OCI-LY1 (cell line): ENCODE data around the gene WDPCP.

Experiments
- EZH2 ChIP-seq: fragments of 200-600 bp; sonication (generic), shearing (Covaris generic); IDR thresholded peaks from 2 replicates; pipeline ENCODE4 v1.8.0; 2017; ENCODE audit warnings: borderline replicate concordance, mixed run types, mild to moderate bottlenecking, antibody characterized with exemption, low read length, moderate library complexity, mixed read lengths
- TF ChIP-seq, protein P1 (sequence below): fragments of 200-600 bp; sonication (generic), shearing (Covaris generic); IDR thresholded peaks from 2 replicates; pipeline ENCODE4 v1.5.1; 2017; ENCODE audit warnings: mild to moderate bottlenecking, antibody characterized with exemption, low read length, moderate library complexity, mixed read lengths

DNA sequence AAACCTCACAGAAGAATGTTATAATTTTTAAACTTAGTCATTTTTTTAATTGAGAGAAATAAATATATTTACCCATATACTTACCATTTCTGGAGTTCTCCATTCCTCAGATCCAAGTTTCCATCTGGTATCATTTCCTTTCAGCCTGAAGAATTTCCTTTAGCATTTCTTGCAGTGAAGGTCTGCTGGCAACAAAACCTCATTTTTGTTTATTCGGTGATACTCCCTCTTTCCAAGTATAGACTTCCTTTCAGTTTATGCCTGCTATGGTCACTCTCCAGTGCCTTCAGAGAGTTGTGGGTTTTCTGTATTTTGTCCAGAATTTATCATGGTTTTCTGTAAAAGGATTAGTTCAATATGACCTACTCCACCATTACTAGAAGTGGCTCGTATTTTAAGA, 17.0 kb downstream of the WDPCP start:
- TF ChIP-seq, protein P1, sequence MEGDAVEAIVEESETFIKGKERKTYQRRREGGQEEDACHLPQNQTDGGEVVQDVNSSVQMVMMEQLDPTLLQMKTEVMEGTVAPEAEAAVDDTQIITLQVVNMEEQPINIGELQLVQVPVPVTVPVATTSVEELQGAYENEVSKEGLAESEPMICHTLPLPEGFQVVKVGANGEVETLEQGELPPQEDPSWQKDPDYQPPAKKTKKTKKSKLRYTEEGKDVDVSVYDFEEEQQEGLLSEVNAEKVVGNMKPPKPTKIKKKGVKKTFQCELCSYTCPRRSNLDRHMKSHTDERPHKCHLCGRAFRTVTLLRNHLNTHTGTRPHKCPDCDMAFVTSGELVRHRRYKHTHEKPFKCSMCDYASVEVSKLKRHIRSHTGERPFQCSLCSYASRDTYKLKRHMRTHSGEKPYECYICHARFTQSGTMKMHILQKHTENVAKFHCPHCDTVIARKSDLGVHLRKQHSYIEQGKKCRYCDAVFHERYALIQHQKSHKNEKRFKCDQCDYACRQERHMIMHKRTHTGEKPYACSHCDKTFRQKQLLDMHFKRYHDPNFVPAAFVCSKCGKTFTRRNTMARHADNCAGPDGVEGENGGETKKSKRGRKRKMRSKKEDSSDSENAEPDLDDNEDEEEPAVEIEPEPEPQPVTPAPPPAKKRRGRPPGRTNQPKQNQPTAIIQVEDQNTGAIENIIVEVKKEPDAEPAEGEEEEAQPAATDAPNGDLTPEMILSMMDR, result no peak
- no peak for TF ChIP-seq EZH2
